K562 (cell line): ENCODE results near the gene IGDCC3. TPM values are rescaled to one million over a fixed set of nuclear protein-coding genes. Genes with fewer than 3 reads are reported as not detected.

Experiments used
- CC2D1A ChIP-seq: fragments of 450-650 bp; IDR thresholded peaks from 2 replicates; pipeline ENCODE4 v1.6.1; 2017; ENCODE audit warnings: mild to moderate bottlenecking
- CREM ChIP-seq: IDR thresholded peaks from 2 replicates; pipeline ENCODE4 v1.6.1; 2014; ENCODE audit warnings: antibody characterized with exemption, low read depth
- DACH1 ChIP-seq: fragments of 450-650 bp; IDR thresholded peaks from 2 replicates; pipeline ENCODE4 v1.6.1; 2018; ENCODE audit not compliant: partially characterized antibody
- KLF16 ChIP-seq: IDR thresholded peaks from 2 replicates; pipeline ENCODE4 v1.6.1; 2016; ENCODE audit warnings: antibody characterized with exemption
- SAFB2 ChIP-seq: fragments of 200-400 bp; formaldehyde crosslinking; IDR thresholded peaks from 2 replicates; pipeline ENCODE4 v1.6.1; 2018; ENCODE audit warnings: borderline replicate concordance, low read length, low read depth, moderate library complexity; ENCODE audit not compliant: severe bottlenecking
- YY1 ChIP-seq, 3 experiments: IDR thresholded peaks; 2 replicates each; pipeline ENCODE4 v1.6.1; 2011; ENCODE audit warnings: low read length in 2 of 3, mild to moderate bottlenecking in 2 of 3, moderate library complexity in 2 of 3, borderline replicate concordance in 1 of 3, control low read depth in 1 of 3, low read depth in 1 of 3; ENCODE audit not compliant: insufficient read depth in 3 of 3, insufficient replicate concordance in 2 of 3, control insufficient read depth in 1 of 3, insufficient read length in 1 of 3; ENCODE audit errors: extremely low read depth in 1 of 3
- ZNF143 ChIP-seq: sonication (generic); formaldehyde crosslinking; IDR thresholded peaks from 2 replicates; pipeline ENCODE4 v1.9.0; 2022; ENCODE audit warnings: mild to moderate bottlenecking, missing genetic modification reagents
- ZNF695 ChIP-seq: fragments of 450-650 bp; formaldehyde crosslinking; IDR thresholded peaks from 2 replicates; pipeline ENCODE4 v1.4.0; 2020; ENCODE audit warnings: mild to moderate bottlenecking, moderate library complexity
- polyA plus RNA-seq, 8 experiments: library from polyadenylated mRNA; depleted of rRNA in 4 of 8; stranded (reverse) in 5 of 8; unstranded in 3 of 8; fragments of >200 nt; fragmentation: Nextera tagmentation in 2 of 8; fragmentation: Illumina TruSeq in 1 of 8; extraction: Ambion mirVana in 2 of 8; extraction: Trizol in 1 of 8; gene quantifications; 2 replicates each; pipeline versions ENCODE4 v1.2.1 to v1.2.3, GENCODE V29; 2011 to 2014; ENCODE audit warnings: inconsistent platforms in 1 of 8, missing spikeins in 1 of 8
- total RNA-seq, 7 experiments: library from RNA; depleted of rRNA in 6 of 7; stranded (reverse); fragments of >200 nt in 6 of 7; fragmentation: Illumina TruSeq in 2 of 7; extraction: Trizol in 2 of 7; gene quantifications; 2 replicates each; pipeline versions ENCODE4 v1.2.1 to v1.2.3, GENCODE V29; 2011 to 2021; ENCODE audit warnings: low replicate concordance in 1 of 7
- TF ChIP-seq, protein P1 (sequence below): fragments of 200-800 bp; sonication (Bioruptor generic); IDR thresholded peaks from 2 replicates; pipeline ENCODE4 v1.6.1; 2017; ENCODE audit warnings: missing genetic modification characterization, missing compliant biosample characterization
- TF ChIP-seq, protein P2 (sequence below), 3 experiments: IDR thresholded peaks in 2 of 3; conservative IDR thresholded peaks in 1 of 3; 2 replicates each; pipeline ENCODE4 v1.5.1; 2011 to 2012; ENCODE audit warnings: low read length in 3 of 3, mild to moderate bottlenecking in 3 of 3, control low read depth in 2 of 3, improper control_type of control experiment in 1 of 3, inconsistent platforms in 1 of 3, low read depth in 1 of 3, mixed read lengths in 1 of 3, moderate library complexity in 1 of 3; ENCODE audit not compliant: insufficient read depth in 2 of 3

The IGDCC3 gene
- total and polyA plus RNA-seq, 9 of the 15 experiments (the other 6 are each of a cell fraction or from before 2014, with no cell fraction given): not detected

DNA sequence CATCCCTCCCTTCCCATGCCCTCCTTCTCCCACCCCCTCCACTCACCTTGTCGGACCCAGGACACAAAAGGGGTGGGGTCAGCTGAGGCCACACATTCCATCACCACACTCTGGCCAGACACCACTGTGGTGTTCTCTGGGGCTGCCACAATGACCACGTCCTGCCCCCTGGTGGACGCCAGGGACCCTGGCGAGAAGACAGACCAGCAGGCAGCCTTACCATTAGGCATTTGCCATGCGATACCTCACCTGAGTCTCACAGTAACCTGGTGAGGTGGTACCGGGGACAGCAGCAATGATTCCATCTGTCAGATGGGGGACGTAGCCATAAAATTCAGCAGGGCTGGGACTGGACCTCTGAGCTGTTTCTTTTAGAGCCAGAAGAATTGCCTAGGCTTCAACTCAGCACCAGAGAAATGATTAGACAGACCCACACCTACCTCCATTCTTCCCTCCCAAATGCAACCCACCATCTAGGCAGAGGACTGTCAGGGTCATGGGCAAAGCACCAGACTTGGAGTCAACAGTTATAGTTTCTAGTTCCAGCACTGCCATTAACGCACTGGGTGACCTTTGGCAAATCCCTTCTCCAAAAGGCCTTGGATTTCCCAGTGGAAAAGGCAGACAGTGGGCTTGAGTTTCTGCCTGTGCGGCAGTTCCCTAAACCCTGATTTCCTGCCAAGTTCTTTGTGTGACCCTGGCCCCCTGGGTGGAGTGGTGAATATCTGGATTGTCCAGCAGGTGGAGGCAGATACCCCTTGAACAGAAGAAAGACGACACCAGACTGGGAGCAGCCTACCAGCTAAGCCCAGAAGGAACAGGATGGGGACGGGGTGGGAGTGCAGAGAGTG lies 23.2 kb upstream of the IGDCC3 start (continued):
- TF ChIP-seq CC2D1A (0 out of 2 replicates have a peak, but pooled peaks have one; percentile 25), SAFB2 (no peak), CREM (0 out of 2 replicates have a peak, but pooled peaks have one; percentile 20), ZNF695 (CRISPR knock-in tag) (no peak), ZNF143 (0 out of 2 replicates have a peak, but pooled peaks have one; percentile 16), DACH1 (no peak), YY1 (IDR thresholded peaks at IDR 0.05; ENCODE audit: borderline replicate concordance in 1 of 3, control insufficient read depth in 1 of 3, extremely low read depth in 1 of 3, insufficient read depth in 3 of 3, insufficient read length in 1 of 3, insufficient replicate concordance in 2 of 3, low read depth in 1 of 3, low read length in 2 of 3) (peak in 1 of 3 experiments; percentile 27), KLF16 (peak; percentile 29; the same call in 1 of the 2 replicates)
- TF ChIP-seq, protein P1, sequence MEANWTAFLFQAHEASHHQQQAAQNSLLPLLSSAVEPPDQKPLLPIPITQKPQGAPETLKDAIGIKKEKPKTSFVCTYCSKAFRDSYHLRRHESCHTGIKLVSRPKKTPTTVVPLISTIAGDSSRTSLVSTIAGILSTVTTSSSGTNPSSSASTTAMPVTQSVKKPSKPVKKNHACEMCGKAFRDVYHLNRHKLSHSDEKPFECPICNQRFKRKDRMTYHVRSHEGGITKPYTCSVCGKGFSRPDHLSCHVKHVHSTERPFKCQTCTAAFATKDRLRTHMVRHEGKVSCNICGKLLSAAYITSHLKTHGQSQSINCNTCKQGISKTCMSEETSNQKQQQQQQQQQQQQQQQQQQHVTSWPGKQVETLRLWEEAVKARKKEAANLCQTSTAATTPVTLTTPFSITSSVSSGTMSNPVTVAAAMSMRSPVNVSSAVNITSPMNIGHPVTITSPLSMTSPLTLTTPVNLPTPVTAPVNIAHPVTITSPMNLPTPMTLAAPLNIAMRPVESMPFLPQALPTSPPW (CRISPR knock-in tag): 0 out of 2 replicates have a peak, but pooled peaks have one; percentile 22
- TF ChIP-seq, protein P2, sequence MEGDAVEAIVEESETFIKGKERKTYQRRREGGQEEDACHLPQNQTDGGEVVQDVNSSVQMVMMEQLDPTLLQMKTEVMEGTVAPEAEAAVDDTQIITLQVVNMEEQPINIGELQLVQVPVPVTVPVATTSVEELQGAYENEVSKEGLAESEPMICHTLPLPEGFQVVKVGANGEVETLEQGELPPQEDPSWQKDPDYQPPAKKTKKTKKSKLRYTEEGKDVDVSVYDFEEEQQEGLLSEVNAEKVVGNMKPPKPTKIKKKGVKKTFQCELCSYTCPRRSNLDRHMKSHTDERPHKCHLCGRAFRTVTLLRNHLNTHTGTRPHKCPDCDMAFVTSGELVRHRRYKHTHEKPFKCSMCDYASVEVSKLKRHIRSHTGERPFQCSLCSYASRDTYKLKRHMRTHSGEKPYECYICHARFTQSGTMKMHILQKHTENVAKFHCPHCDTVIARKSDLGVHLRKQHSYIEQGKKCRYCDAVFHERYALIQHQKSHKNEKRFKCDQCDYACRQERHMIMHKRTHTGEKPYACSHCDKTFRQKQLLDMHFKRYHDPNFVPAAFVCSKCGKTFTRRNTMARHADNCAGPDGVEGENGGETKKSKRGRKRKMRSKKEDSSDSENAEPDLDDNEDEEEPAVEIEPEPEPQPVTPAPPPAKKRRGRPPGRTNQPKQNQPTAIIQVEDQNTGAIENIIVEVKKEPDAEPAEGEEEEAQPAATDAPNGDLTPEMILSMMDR (IDR thresholded peaks at IDR 0.05 in 2 of 3, conservative IDR thresholded peaks at IDR 0.05 in 1 of 3; ENCODE audit: insufficient read depth in 2 of 3, low read depth in 1 of 3, low read length in 3 of 3): peak; percentile 77 to 85 (median 81)
